ENCODE data around the gene TMEM236.

- TF ChIP-seq CTCF (conservative IDR thresholded peaks at IDR 0.05; ENCODE audit: low read length) = peak; percentile 45; the same call in 1 of the 2 replicates
- no peak for TF ChIP-seq EZH2phosphoT487 (IDR thresholded peaks at IDR 0.05; ENCODE audit: borderline replicate concordance, low read depth, low read length)
Observed at GRCh38 chr10:17736223-17736622, 15.8 kb upstream of the TMEM236 start.

Measured in OCI-LY7 (cell line).